ENCODE results near the gene MAN1A2.

MAN1A2 gene

DNA sequence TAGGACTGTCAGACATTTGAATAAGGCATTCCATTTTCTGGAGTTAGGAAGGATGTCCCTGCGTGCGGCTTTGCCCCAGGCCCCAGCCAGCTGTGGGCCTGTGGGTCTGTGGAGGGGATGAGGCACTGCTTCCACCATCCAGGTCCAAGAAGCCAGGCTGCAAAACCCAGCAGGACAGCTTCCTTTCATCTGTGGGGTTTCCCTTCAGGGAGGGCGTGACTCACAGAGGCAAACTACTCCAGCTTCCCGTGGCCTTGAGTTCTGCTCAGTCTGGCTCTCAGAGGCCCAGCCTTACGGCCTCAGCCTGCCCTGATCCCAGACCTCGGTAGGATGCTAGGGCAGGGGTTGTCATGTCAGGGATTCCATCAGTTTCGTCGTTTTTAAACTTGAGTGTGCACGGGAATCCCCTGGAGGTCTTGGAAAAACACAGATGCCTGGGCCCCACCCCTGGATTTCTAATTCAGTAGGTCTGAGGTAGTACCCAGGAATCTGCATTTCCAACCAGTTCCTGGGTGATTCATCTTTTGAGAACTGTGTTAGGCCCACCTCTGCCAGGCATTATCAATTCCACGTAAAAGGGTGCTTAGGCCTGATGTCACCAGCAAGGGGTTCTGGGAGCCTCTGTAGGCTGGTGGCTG lies 206.3 kb downstream of the MAN1A2 start:
- Histone ChIP-seq H3K9ac (ENCODE audit: low read depth, low read length) (no peak overlapping the region), H3K27me3 (ENCODE audit: control insufficient read depth, insufficient read depth, low read length) (no peaks in the 10 kb centered on the region), H3K36me3 (ENCODE audit: control insufficient read depth, insufficient read depth, low read length) (no peaks in the 10 kb centered on the region), H3K4me1 (ENCODE audit: control insufficient read depth, insufficient read depth, low read length) (no peaks in the 10 kb centered on the region), H3K4me3 (ENCODE audit: low read depth, low read length) (no peak overlapping the region), H3K9me3 (ENCODE audit: control insufficient read depth, insufficient read depth, low read length) (no peaks in the 10 kb centered on the region)

DNA sequence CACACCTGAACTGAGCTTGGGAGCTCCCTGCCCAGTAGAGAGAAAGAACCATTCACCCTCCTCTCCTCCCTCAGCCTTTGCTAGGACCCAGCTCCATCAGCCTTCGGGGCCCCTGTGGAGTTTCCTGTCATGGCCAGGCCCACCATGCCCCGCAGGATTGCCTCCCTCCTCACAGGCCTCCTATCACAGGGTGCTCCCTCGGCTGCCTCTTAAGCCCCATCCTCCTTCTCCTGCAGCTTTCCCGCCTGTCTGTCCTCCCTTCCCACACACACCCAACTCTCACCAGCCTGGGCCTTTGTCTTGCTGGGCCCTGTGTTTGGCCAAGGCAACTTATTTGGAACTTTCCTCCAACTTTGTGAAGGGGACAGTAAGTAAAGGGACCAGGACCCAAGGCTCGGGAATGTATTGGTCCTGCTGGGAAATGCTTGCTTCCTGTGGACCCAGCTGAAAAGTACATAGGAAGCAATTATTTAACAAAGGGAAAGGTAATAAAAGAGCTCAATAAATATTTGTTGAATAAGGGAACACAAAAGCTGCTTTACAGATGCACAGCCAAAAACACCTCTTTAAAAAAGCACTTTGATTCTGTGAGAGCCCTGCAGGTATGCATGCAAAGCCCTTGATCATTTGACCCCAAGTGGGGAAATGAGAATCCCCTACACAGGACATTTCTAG lies 207.0 kb downstream of the MAN1A2 start:
- H3K9ac ChIP-seq (ENCODE audit: low read depth, low read length): no peak overlapping the region

DNA sequence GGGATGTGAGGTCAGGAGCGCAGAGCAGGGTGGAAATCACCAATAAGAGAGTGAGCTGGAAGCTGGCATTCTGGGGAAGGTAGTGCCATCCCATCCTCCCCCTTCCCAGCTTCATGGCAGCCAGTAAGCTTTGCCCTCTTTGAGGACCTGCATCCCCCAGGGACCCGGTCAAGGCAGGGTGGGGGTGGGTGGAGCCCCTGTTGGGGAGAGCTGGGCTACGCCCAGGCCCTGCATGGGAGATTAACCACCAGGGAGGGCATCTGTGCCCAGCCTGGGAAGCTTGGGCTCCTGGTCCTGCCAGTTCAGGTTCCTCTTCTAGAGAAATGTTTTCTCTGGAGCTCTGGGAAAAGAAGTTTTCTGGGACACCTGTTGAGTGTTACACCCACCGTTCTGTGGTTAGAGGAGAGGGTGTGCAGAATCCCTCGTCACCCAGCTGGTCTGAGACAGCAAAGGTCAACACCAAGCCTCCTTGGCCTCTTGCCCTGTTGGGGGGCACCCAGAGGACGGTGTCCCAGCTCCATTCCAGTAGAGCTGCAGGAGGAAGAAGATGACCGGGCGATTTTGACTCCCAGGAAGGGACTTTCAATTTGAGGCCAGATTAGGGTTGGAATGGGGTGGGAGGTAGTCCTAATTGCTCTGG lies 208.5 kb downstream of the MAN1A2 start:
- no peak overlapping the region for H3K9ac ChIP-seq (ENCODE audit: low read depth, low read length)
- H3K27me3 ChIP-seq (ENCODE audit: control insufficient read depth, insufficient read depth, low read length): no peaks in the 10 kb centered on the region
- no peaks in the 10 kb centered on the region for H3K4me1 ChIP-seq (ENCODE audit: control insufficient read depth, insufficient read depth, low read length)
- H3K36me3 ChIP-seq (ENCODE audit: control insufficient read depth, insufficient read depth, low read length): no peaks in the 10 kb centered on the region
- no peaks in the 10 kb centered on the region for H3K9me3 ChIP-seq (ENCODE audit: control insufficient read depth, insufficient read depth, low read length)
- no peak overlapping the region for H3K4me3 ChIP-seq (ENCODE audit: low read depth, low read length)

More for the DNA sequence above, 207.0 kb downstream of the MAN1A2 start:
- Histone ChIP-seq H3K4me3 (ENCODE audit: low read depth, low read length) (no peak overlapping the region), H3K27me3 (ENCODE audit: control insufficient read depth, insufficient read depth, low read length) (no peaks in the 10 kb centered on the region), H3K36me3 (ENCODE audit: control insufficient read depth, insufficient read depth, low read length) (no peaks in the 10 kb centered on the region), H3K4me1 (ENCODE audit: control insufficient read depth, insufficient read depth, low read length) (no peaks in the 10 kb centered on the region), H3K9me3 (ENCODE audit: control insufficient read depth, insufficient read depth, low read length) (no peaks in the 10 kb centered on the region)

DNA sequence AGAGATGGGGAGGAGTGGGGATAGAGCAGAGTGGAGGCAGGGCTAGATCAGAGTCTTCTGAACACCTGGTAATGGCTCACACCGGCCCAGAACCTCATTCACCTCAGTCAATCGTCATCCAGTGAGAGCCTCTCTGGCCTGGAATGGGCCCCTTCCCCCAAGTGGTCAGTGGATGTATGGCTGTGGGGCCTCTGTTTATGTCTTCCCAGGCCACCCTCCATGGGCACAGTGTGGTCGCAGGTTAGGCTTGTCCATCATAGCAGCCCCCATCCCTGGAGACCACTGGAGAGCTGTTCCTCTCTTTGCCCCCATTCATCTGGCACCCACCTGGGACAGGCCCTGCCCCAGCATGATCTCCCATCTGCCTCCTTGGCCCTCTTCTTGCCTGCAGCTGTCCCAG lies 209.0 kb downstream of the MAN1A2 start:
- H3K4me3 ChIP-seq (ENCODE audit: low read depth, low read length): no peak overlapping the region
- no peaks in the 10 kb centered on the region for H3K9me3 ChIP-seq (ENCODE audit: control insufficient read depth, insufficient read depth, low read length)
- H3K9ac ChIP-seq (ENCODE audit: low read depth, low read length): no peak overlapping the region
- H3K36me3 ChIP-seq (ENCODE audit: control insufficient read depth, insufficient read depth, low read length): no peaks in the 10 kb centered on the region
- H3K4me1 ChIP-seq (ENCODE audit: control insufficient read depth, insufficient read depth, low read length): no peaks in the 10 kb centered on the region
- H3K27me3 ChIP-seq (ENCODE audit: control insufficient read depth, insufficient read depth, low read length): no peaks in the 10 kb centered on the region

DNA sequence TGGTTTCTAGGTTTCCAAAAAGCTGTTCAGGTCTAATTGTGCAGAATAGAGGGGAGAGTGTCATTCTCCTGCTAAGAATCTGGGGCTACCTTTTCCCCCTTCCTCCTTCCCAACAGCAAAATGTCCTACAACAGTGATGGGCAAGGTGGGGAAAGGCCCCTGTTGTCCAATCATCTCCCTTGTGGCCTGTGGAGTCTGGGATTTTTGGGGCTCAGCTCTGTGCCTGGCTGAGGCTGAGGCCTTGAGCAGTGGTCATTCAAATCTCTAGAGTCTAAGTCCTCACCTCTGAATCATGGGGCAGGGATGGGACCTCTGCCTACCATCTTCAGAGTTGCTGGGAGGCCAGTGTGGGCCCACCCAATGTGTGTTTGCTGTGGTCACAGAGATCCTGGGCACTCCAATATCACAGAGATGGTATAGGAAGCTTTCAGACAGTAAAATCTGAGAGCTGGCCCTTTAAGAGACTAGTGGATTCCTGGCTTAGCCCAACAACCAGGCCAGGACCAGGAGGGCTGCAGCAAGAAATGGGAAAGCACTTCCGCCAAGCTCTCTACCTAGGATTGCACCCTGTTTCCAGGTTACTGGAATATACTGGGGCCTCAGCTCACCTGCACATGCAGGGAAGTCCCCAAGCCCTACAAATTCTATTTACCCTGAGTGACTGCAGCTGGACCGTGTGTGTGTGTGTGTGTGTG lies 210.1 kb downstream of the MAN1A2 start:
- H3K4me3 ChIP-seq (ENCODE audit: low read depth, low read length): no peak overlapping the region
- no peaks in the 10 kb centered on the region for H3K9me3 ChIP-seq (ENCODE audit: control insufficient read depth, insufficient read depth, low read length)
- H3K36me3 ChIP-seq (ENCODE audit: control insufficient read depth, insufficient read depth, low read length): no peaks in the 10 kb centered on the region
- H3K9ac ChIP-seq (ENCODE audit: low read depth, low read length): no peak overlapping the region
- H3K27me3 ChIP-seq (ENCODE audit: control insufficient read depth, insufficient read depth, low read length): no peaks in the 10 kb centered on the region
- H3K4me1 ChIP-seq (ENCODE audit: control insufficient read depth, insufficient read depth, low read length): no peaks in the 10 kb centered on the region

DNA sequence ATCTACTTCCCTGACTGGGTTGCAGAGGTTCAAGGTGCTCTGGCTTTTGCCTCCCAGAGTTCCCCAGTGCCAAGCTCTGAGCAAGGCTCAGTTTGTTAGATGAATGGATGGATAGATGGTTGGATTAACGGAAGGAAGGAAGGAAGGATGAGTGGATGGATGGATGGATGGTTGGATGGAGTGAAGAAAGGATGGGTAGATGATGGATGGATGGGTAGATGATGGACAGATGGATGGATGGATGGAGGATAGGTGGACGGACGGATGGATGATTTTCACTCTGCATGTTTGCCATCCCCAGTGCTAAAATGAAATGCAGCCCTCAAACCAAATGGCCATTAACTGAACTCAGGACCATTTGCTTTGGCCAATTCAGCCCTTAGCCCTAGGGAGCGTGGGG lies 211.2 kb downstream of the MAN1A2 start:
- no peaks in the 10 kb centered on the region for H3K27me3 ChIP-seq (ENCODE audit: control insufficient read depth, insufficient read depth, low read length)
- H3K4me3 ChIP-seq (ENCODE audit: low read depth, low read length): no peak overlapping the region
- no peaks in the 10 kb centered on the region for H3K9me3 ChIP-seq (ENCODE audit: control insufficient read depth, insufficient read depth, low read length)
- no peaks in the 10 kb centered on the region for H3K36me3 ChIP-seq (ENCODE audit: control insufficient read depth, insufficient read depth, low read length)
- H3K4me1 ChIP-seq (ENCODE audit: control insufficient read depth, insufficient read depth, low read length): no peaks in the 10 kb centered on the region
- no peak overlapping the region for H3K9ac ChIP-seq (ENCODE audit: low read depth, low read length)

Measured in iPS-15b (cell line).